GM12872 (cell line): Measurements from ENCODE around the gene GCH1.

ENCODE experiments used
- CTCF ChIP-seq: IDR thresholded peaks from 3 replicates; pipeline ENCODE4 v1.5.1; 2011; ENCODE audit warnings: low read depth, mild to moderate bottlenecking, low read length, moderate library complexity; ENCODE audit not compliant: insufficient read depth

Gene GCH1

DNA sequence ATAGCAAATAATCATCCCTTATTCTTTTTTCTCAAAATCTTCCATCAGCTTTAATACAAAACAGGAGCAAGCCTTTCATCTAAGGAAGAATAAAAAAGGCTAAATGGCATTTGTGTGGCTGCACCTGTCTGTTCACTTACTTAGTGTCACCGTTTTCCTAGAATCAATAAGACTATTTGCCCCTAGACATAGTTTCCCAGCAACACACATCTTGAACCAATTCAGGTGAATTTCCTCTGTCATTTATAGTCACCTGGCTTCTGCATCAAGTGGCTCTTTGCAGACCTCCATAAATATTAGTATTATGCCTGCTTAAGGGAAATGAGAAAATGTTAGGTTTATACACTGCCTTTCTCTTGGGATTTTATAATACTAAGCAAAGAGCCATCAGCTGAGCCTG is 17.4 kb upstream of the GCH1 start:
- no peak for TF ChIP-seq CTCF

DNA sequence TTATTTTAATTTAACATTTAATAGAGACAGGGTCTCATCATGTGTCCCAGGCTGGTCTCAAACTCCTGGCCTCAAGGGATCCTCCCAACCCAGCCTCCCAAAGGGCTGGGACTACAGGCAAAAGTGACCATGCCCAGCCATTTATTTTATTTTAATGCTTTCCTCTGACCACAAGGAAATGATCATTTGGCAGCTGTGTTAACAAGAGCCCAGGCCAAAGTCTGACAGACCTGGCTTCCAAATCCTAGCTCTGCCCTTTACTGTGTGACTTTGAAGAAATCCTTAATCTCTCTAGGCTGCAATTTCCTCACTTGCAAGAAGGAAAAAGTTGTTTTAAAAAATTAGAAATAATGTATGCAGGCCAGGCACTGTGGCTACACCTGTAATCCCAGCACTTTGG is 16.7 kb upstream of the GCH1 start:
- no peak for TF ChIP-seq CTCF

DNA sequence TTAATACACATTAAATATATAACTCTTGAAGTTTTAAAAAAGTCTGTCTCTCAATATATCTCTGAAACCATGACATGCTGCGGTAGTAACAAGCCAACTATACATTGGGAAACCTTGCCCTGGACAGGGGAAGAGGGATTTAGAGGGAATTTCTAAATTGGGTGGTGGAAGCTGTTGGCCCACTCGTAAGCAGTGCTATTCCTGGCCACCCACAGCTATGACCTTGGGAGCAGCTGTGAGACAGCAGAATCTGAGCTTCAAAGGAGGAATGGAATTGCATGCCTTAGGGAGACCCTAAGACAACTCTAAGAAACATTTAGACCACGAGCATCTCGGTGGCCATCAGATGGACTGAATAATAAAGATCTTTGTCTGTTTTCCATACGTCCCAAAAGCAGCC is 15.8 kb upstream of the GCH1 start:
- no peak for TF ChIP-seq CTCF

DNA sequence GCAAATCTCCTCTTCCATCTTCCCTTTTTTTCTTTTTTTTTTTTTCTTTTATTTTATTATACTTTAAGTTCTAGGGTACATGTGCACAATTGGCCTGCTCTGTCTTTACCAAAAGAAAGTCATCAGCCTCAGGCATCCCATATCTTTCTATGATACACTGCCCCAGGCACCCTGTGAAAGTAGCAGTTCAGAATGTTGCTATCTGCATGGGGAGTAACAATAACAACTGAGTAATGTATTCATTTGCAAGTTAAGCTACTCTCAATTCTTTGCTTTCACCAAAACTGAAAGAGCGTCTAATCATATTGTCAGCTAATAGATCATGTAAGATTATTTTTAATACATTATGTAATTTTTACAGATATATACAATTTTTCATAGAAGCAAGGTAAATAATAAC is 13.5 kb upstream of the GCH1 start:
- no peak for TF ChIP-seq CTCF

DNA sequence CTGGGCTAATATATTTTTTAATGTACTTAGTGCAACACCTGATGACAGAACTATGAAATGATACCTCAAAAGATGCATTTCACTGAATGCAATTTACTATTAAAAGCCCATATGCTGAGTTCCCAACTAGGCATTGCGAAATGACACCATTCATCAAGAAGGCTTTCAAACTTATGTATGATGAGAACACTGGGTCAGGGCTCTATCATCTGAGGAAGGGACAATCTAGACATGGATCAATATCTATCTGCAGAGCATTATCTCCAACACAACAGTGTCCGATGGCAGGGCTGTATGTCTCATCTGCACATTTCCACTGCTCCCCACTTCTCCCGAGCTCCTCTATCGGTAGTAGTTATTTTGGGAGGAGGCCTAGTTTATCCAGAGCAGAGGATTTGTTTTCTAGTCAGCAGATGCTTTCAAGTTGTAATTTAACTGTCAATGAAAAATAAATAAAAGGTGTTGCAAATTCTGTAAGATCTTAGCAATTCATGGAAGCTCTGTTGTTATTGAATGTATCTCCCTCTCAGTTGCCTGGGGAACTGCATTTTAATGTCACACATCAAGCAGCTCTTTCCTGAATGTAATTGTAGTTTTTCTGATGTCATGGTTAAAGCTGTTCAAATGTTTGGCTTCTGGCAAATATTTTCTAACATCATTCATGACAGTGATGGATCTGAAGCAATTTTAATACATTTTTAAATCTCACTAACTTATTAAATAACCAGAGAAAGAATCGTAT is 7.4 kb upstream of the GCH1 start:
- TF ChIP-seq CTCF, result no peak

DNA sequence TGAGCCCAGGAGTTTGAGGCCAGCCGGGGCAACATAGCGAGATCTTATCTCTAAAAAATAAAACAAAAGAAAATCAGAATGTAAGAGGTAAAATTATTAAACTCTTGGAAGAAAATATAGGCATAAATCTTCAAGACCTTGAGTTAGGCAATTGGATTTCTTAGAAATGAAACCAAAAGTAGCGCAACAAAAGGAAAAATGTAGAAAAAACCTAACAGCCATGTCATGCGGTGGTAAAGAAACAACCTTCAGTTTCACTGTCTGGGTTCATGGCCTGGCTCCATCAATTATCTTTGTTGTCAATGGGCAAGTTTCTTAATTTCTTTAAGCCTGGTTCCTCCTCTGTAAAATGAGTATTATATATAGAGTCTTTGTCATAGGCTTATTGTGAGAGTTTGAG is 5.6 kb upstream of the GCH1 start:
- no peak for TF ChIP-seq CTCF

- no peak for TF ChIP-seq CTCF
Measured at GRCh38 chr14:54906075-54906474, 3.4 kb upstream of the GCH1 start.
